MM.1S (cell line): ENCODE data around the gene KDM2A.

Experiments used
- EZH2 ChIP-seq: fragments of 300-600 bp; sonication (generic); optimal IDR thresholded peaks from 2 replicates; pipeline ENCODE3; 2017; ENCODE audit warnings: low read depth, mild to moderate bottlenecking, antibody characterized with exemption, low read length, mixed read lengths
- EZH2phosphoT487 ChIP-seq: fragments of 300-600 bp; sonication (generic); IDR thresholded peaks from 2 replicates; pipeline ENCODE4 v1.6.1; 2018; ENCODE audit warnings: antibody characterized with exemption, low read length
- TF ChIP-seq, protein P1 (sequence below): fragments of 300-600 bp; sonication (generic); IDR thresholded peaks from 2 replicates; pipeline ENCODE4 v1.5.1; 2016; ENCODE audit warnings: antibody characterized with exemption, low read length, mixed read lengths

DNA sequence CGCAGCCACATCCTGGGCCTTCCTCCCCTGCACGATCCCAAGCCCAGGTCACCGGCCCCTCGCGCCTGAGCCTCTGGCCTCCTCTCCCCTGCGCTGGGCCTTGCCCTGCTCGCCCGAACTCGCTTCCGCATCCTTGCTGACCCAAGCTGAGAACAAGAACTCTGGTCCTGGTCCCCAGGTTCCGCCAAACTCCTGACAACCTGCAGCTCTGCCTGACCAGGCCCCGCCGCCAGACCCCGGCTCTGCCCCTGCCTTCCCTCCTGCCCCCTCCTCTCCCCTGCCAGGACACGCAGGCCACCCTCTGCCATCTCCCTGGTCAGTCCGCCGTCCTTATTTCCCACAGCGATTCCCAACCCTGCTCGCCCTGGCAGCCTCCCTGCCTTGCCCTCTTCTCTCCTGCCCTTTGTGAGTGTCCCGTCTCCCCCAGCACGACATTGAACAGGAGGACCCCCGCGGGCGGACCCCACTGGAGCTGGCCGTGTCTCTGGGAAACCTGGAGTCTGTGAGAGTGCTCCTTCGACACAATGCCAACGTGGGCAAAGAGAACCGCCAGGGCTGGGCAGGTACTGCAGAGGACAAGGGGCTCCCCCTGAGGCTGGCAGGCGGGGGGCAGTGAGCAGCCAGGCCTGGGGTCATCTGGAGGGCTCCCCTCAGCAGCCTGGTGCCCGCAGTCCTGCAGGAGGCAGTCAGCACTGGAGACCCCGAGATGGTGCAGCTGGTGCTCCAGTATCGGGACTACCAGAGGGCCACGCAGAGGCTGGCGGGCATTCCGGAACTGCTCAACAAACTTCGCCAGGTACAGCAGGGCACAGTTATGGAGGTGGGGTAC lies 170.8 kb downstream of the KDM2A start:
- TF ChIP-seq, protein P1, sequence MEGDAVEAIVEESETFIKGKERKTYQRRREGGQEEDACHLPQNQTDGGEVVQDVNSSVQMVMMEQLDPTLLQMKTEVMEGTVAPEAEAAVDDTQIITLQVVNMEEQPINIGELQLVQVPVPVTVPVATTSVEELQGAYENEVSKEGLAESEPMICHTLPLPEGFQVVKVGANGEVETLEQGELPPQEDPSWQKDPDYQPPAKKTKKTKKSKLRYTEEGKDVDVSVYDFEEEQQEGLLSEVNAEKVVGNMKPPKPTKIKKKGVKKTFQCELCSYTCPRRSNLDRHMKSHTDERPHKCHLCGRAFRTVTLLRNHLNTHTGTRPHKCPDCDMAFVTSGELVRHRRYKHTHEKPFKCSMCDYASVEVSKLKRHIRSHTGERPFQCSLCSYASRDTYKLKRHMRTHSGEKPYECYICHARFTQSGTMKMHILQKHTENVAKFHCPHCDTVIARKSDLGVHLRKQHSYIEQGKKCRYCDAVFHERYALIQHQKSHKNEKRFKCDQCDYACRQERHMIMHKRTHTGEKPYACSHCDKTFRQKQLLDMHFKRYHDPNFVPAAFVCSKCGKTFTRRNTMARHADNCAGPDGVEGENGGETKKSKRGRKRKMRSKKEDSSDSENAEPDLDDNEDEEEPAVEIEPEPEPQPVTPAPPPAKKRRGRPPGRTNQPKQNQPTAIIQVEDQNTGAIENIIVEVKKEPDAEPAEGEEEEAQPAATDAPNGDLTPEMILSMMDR, result no peak
- TF ChIP-seq EZH2phosphoT487, result no peak
- no peak for TF ChIP-seq EZH2
